ENCODE measurements around the gene ATP2C1.

Gene ATP2C1

DNA sequence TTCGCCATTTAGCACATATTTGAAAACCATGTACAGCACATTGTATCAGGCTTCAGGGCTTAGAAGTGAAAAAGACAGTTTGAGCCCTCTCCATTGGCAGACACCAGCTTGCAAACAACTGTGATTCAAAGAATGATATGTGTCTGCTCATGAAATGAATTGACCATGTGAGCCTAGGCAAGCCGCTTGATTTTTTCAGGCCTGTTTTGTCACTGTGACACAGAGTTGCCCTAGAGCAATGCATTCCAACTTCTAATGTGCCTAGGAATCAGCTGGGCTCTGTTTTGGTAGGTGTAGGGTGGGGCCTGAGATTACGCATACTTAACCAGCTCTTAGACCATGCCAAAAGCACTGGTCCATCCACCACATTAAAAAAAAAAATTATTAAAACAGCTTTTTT lies 53.0 kb downstream of the ATP2C1 start:
- TF ChIP-seq, protein P1, sequence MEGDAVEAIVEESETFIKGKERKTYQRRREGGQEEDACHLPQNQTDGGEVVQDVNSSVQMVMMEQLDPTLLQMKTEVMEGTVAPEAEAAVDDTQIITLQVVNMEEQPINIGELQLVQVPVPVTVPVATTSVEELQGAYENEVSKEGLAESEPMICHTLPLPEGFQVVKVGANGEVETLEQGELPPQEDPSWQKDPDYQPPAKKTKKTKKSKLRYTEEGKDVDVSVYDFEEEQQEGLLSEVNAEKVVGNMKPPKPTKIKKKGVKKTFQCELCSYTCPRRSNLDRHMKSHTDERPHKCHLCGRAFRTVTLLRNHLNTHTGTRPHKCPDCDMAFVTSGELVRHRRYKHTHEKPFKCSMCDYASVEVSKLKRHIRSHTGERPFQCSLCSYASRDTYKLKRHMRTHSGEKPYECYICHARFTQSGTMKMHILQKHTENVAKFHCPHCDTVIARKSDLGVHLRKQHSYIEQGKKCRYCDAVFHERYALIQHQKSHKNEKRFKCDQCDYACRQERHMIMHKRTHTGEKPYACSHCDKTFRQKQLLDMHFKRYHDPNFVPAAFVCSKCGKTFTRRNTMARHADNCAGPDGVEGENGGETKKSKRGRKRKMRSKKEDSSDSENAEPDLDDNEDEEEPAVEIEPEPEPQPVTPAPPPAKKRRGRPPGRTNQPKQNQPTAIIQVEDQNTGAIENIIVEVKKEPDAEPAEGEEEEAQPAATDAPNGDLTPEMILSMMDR (IDR thresholded peaks at IDR 0.05): no peak

DNA sequence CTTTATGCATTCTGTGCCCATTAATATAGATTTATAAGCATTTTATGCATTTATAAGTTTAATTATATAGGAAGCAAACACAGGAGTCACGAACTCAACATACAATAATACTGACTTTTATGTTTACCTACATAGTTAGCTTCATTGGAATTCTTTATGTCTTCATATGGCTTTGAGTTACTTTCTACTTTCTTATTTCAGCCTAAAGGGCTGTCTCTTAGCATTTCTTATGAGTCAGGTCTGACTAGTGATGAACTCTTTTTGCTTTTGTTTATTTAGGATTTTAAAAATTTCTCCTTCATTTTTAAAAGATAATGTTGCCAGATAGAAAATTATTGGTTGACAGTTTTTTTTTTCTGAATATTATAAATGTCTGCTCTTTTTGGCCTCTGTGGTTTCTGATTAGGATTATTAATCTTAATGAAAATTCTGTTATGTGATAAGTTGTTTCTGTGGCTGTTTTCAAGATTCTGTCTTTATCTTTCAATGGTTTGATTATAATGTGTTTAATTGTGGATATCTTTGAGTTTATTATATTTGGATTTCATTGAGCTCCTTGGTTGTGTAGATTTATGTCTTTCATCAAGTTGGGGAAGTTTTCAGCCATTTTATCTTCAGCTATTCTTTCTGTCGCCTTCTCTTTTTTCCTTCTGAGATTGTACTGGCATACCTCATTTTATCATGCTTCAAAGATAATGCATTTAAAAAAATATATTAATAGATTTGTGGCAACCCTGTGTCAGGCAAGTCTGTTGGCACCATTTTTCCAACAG lies 54.3 kb downstream of the ATP2C1 start:
- TF ChIP-seq, protein P1 (IDR thresholded peaks at IDR 0.05): no peak

DNA sequence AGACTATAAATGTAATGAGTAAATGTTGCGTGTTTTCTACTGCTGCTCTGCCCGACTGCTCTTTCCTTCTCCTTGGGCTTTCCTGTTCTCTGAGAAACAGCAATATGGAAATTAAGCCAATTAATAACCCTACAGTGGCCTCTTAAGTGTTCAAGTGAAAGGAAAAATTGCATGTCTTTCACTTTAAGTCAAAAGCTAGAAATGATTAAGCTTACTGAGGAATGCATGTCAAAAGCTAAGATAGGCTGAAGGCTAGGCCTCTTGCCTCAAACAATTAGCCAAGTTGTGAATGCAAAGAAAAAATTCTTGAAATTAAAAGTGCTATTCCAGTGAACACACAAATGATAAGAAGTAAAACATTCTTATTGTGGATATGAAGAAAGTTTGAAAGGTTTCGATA lies 55.0 kb downstream of the ATP2C1 start:
- TF ChIP-seq, protein P1 (IDR thresholded peaks at IDR 0.05): no peak

DNA sequence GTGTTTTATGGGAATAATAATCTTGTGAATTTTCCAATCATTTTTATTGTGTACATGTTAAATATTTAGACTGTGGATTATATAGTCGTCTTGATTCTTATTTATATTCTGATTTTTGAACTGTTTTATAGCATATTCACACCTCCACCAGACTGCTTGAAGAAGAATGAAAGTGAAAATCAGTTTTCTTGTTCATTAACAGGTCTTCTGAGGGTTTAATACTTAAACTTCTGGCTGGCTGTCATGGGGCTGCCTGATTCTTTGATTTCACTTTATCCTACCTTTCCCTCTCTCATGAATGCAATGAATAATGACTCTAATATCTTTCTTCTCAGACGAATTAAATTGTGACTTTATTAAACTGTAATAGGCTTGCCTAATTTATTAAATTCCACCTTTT lies 56.2 kb downstream of the ATP2C1 start:
- TF ChIP-seq, protein P1 (IDR thresholded peaks at IDR 0.05): no peak

DNA sequence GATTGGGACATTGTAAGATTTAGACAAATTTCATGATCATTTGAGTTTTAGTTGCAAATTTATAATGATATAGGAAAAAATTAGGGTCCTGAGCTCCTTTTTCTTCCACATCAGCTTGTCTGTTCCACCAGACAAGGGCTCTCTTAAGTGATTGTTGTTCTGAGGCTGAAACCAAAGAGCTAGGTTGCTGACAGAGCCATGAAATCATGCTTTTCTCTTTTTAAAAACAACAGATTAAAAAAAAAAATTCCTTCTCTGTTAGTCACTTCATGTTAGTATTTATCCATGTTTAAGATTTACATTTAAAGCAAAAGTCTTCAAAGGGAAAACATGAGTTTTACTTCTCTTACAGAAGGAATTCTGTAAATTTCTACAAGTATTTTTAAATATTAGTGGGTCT lies 56.8 kb downstream of the ATP2C1 start:
- TF ChIP-seq, protein P1 (IDR thresholded peaks at IDR 0.05): no peak

DNA sequence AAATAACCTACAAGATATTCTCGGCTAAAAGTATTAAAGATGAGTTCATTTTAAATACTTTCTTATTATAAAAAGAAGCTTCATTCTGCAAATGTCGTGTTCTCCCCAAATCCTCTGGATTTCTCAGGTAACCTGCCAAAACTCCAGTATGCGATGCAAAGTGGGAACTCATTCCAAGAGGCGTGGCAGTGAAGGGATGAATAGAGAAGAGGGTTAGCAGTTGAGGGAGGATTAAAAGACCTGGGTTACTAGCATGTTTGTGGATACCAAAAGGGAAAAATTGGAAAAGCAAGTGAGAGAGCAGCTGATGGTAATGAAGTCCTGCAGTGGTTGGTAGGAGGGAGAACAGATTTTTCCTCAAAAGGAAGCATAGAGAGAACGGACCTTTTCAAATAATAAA lies 61.6 kb downstream of the ATP2C1 start:
- TF ChIP-seq, protein P1 (IDR thresholded peaks at IDR 0.05): no peak

DNA sequence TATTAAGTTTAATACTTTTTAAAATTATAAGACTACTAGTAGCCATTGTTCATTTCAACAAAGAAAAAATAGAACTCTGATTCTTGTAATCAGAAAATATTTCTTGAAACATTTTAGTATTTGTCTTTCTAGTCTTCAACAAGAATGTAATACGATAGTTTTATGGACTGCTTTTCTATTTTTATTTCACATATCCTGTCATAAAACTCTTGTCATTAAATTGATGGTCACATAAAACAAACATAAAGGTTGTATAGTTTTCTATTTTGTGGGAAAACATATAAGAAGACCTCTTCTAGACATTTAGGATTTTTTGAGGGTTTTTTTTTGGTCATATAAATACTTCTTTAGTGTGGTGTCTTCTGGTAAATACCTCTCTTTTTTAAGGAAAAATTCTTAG lies 62.4 kb downstream of the ATP2C1 start:
- TF ChIP-seq, protein P1 (IDR thresholded peaks at IDR 0.05): no peak

DNA sequence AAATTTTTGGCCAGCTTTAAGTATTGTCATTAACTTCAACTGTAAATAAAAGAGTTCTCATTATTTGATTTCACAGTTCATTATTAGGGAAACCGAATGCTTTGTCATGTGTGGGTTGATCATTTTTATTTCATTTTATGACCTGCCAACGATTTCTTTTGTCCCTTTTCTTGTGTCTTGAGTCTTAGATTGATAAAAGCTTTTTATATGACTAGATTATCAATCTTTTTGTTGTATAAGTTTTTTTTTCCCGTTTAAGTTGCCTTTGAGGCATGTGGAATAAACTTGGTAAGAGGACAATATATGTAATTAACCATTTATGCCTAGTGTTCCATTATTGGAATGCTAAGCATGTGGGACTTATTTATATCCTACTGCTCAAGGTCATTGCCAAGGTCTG lies 62.8 kb downstream of the ATP2C1 start:
- TF ChIP-seq, protein P1 (IDR thresholded peaks at IDR 0.05): no peak

Data from LNCAP (cell line).